Measurements from ENCODE around the gene SELENOS.
"Not testable (repeated sequence)": the region's sequence is repeated elsewhere in the genome, so short reads cannot be mapped to it uniquely, and the experiment has no call there.

- not testable (repeated sequence) for TF ChIP-seq CTCF (IDR thresholded peaks at IDR 0.05; ENCODE audit: low read length); EZH2 (optimal IDR thresholded peaks at IDR 0.05; ENCODE audit: low read depth, low read length); EZH2phosphoT487 (IDR thresholded peaks at IDR 0.05; ENCODE audit: low read length)
Measured at GRCh38 chr15:101287342-101287741, 10.1 kb upstream of the SELENOS start.
